Muscle layer of colon (tissue), 2 donors: ENCODE data around the gene AK1.

ENCODE experiments used
- H3K27ac ChIP-seq: one replicate; pipeline ENCODE4 v1.7.0; 2013; ENCODE audit warnings: low read depth, mild to moderate bottlenecking, low read length, moderate library complexity
- H3K27me3 ChIP-seq, 2 donors: one replicate each; pipeline ENCODE4 v1.7.0; 2013; ENCODE audit warnings: low read length in 2 of 2, mild to moderate bottlenecking in 2 of 2; ENCODE audit not compliant: insufficient read depth in 2 of 2, control insufficient read depth in 1 of 2
- H3K36me3 ChIP-seq: one replicate; pipeline ENCODE4 v1.7.0; 2013; ENCODE audit warnings: mild to moderate bottlenecking, low read length; ENCODE audit not compliant: insufficient read depth
- H3K4me1 ChIP-seq: one replicate; pipeline ENCODE4 v1.7.0; 2013; ENCODE audit warnings: mild to moderate bottlenecking, low read length; ENCODE audit not compliant: insufficient read depth
- H3K4me3 ChIP-seq, 2 donors: one replicate each; pipeline ENCODE4 v1.7.0; 2013; ENCODE audit warnings: low read length in 2 of 2, low read depth in 1 of 2, mild to moderate bottlenecking in 1 of 2, moderate library complexity in 1 of 2
- H3K9ac ChIP-seq: one replicate; pipeline ENCODE4 v1.7.0; 2013; ENCODE audit warnings: low read length
- H3K9me3 ChIP-seq: one replicate; pipeline ENCODE4 v1.7.0; 2013; ENCODE audit warnings: mild to moderate bottlenecking, low read length
- donor health status: abdominal sarcoma.
- donor health status: Adenocarcinoma of cecum.

Gene AK1, protein sequence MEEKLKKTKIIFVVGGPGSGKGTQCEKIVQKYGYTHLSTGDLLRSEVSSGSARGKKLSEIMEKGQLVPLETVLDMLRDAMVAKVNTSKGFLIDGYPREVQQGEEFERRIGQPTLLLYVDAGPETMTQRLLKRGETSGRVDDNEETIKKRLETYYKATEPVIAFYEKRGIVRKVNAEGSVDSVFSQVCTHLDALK

DNA sequence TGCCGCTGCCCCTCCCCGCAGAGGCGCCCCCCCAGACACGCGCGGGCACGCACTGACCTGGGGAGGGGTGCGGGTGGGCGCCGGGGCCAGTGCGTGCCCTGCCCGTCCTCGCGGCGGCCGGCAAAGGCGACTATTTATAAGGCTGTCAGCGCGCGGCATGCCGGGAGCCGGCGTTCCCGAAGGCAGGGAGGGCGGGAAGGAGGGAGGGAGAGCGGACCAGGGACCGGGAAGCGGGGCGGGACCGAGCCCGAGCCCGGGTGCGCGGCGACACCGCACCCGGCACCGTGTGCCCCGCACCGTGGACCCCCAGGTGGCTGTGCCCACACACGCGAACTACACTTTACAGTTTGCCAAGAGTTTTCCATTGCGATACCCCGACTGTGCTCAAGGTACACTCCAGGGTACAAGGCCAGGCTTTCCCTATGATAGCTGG lies at the start of gene AK1:
Gene AK1 (minus strand): TSS at position 110 of the 433 bp plus-strand sequence. CDS start 3,058 bp downstream, outside the sequence.
- no peaks in the 10 kb centered on the region for H3K27me3 ChIP-seq
- no peaks in the 10 kb centered on the region for H3K36me3 ChIP-seq
- no peaks in the 10 kb centered on the region for H3K9me3 ChIP-seq
- H3K4me1 ChIP-seq = peaks cover 50% of the 10 kb centered on the region
- H3K4me3 ChIP-seq = peak within 1 kb of the TSS; percentile 77 to 78
- H3K9ac ChIP-seq = peak within 1 kb of the TSS; percentile 87
- peak within 1 kb of the TSS; percentile 86 for H3K27ac ChIP-seq

DNA sequence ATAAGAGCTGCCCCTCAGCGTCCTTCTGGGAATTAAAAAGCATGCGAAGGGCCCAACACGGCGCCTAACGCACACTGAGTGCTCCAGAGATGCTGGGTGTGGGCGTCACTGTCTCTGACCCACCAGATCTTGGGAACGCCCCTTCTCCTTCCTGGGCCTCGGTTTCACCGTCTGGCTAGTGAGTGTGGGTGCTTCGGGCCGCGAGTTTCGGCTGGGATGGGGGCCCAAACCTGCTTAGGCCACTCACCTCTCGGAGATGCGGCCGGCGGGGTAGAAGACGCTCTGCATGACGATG lies 49.4 kb upstream of the AK1 start:
- Histone ChIP-seq H3K36me3 (no peaks in the 10 kb centered on the region), H3K27ac (no peak overlapping the region), H3K4me3 (no peak overlapping the region), H3K9me3 (no peaks in the 10 kb centered on the region), H3K9ac (no peak overlapping the region), H3K27me3 (peaks cover 23 to 65% of the 10 kb centered on the region in 2 donors), H3K4me1 (peaks cover 16% of the 10 kb centered on the region)

DNA sequence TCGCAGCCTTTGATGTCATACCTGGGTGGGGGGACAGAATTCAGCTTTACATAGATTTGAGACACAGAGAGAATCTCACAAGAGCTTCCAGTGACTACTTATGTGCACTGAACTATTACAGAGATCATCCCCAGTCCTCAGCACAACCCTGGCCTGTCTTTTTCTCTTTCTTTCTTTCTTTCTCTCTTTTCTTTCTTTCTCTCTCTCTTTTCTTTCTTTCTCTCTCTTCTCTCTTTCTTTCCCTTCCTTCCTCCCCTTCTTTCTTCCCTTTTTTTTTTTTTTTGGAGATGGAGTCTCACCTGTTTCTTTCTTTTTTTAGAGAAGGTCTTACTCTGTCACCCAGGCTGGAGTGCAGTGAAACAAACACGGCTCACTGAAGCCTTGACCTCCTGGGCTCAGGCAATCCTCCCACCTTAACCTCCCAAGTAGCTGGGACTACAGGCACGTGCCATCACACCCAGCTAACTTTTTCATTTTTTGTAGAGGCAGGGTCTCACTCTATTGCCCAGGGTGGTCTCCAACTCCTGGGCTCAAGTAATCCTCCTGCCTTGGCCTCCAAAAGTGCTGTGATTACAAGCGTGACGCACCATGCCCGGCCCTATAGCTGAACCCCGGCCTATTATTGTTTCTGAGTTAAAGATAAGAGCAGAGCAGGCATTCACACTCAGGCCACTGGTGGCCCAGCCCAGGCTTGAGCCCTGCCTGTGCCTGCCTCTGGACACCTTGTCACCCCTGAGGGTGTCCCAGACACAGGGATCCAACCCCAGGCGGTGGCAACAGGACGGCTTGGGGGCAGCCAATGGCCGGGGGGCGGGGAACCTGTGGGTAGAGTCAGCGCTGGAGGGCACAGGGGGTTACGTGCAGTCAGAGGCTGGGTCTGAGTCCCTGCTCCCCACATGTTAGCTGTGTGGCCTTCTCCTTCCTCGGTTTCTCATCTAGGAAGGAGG lies 48.8 kb upstream of the AK1 start:
- no peaks in the 10 kb centered on the region for H3K9me3 ChIP-seq

DNA sequence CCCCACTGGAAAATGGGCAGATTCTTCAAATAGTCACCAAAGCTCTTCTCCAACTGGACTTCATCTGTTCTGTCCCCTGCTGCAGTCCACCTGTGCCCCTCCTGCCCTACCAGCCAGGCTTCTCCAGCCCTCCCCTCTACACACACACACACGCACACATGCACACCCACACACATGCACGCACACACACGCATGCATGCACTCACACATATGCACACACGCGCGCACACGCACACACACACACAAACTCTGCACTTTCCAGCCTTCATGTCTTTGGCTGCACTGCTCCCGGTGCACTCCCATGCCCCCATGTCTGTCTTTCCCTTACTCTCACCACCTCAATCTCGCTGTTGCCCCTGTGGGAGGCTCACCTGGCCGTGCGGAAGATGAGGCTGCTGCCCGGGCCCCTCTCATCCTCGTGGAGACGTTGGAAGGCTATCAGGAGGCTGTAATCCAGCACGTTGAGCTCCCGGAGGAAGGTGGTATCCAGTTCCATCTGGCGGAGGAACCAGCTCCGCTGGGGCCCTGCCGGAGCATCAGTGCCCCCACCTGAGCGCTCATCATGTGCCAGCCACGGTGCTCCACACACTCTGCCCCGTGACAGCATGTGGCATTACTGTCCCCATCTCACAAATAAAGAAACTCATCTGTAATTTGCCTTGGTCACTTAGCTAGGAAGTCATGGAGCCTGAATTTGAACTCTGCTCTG lies 47.4 kb upstream of the AK1 start:
- no peak overlapping the region for H3K27ac ChIP-seq
- no peak overlapping the region for H3K4me3 ChIP-seq
- no peaks in the 10 kb centered on the region for H3K9me3 ChIP-seq
- H3K36me3 ChIP-seq = no peaks in the 10 kb centered on the region
- H3K4me1 ChIP-seq = no peaks in the 10 kb centered on the region
- peaks cover 23 to 50% of the 10 kb centered on the region in 2 donors for H3K27me3 ChIP-seq
- H3K9ac ChIP-seq = no peak overlapping the region

More for the DNA sequence above, 48.8 kb upstream of the AK1 start:
- no peak overlapping the region for H3K4me3 ChIP-seq
- H3K27ac ChIP-seq = no peak overlapping the region
- H3K36me3 ChIP-seq = no peaks in the 10 kb centered on the region
- H3K27me3 ChIP-seq = peaks cover 23 to 64% of the 10 kb centered on the region in 2 donors
- no peak overlapping the region for H3K9ac ChIP-seq
- peaks cover 11% of the 10 kb centered on the region for H3K4me1 ChIP-seq

DNA sequence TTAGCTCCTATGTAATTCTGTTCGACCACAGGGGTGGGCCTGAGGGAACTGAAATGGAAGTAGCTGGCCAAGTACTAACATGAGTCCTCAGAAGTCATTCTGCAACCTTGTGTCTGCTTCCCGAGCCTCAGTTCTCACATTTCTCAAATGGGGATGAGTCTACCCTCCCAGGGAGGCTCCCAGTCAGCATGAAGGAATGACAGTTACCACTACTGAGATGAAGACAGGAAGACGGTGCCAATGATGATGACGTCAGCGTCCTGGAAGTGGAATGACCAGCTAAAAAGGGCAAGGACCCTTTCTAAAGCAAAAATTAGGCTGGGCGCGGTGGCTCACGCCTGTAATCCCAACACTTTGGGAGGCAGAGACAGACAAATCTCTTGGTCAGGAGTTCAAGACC lies 46.3 kb upstream of the AK1 start:
- Histone ChIP-seq H3K4me3 (no peak overlapping the region), H3K27ac (no peak overlapping the region), H3K4me1 (no peaks in the 10 kb centered on the region), H3K27me3 (peaks cover 21 to 40% of the 10 kb centered on the region in 2 donors), H3K9me3 (no peaks in the 10 kb centered on the region), H3K36me3 (no peaks in the 10 kb centered on the region), H3K9ac (no peak overlapping the region)

DNA sequence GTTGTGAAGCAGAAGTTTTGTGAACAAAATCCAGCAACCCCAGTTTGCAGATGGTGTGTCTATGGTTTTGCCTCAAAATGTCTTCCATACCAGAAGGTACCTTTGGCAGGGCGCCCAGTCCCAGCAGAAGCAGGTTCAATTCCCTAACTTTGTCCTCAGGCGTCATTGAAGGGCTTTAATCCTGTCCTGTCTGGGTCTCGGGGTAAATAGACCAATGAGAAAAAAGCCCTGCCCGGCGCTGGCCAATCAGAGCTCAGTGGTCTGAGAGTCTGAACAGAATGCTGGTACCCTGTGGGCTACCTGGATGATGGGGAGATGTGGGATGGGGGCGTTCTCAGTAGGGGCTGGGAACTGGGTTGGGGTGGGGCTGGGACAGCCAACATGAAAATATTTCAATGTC lies 45.6 kb upstream of the AK1 start:
- Histone ChIP-seq H3K9me3 (no peaks in the 10 kb centered on the region), H3K9ac (no peak overlapping the region), H3K4me1 (no peaks in the 10 kb centered on the region), H3K36me3 (no peaks in the 10 kb centered on the region), H3K27me3 (peaks cover 14 to 35% of the 10 kb centered on the region in 2 donors), H3K4me3 (no peak overlapping the region), H3K27ac (no peak overlapping the region)

DNA sequence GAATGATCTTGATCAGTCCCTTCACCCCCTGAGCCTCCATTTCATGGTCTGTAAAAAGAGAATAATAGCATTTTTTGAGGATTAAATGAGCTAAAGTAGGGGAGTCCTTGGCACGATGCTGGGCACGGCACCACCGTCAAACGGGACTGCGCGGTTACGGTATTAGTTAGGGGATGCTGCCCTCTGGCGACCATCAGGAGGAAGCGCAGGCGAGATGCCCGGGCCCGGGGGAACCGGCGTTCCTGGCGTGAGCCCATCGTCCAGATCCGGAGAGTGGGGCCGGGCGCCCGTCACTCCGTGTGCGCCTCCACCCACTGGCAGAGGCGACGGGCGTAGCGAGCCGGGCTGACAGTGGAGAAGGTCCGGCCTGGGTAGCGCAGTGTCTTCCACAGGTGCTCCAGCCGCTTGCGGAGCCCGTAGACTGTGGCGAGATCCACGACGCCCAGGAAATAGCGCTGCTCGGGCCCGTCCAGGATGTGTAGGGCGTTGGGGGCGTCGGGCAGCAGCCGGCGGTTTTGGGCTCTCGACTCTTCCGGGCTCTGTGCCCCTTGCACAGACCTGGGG lies 44.2 kb upstream of the AK1 start:
- Histone ChIP-seq H3K27ac (no peak overlapping the region), H3K4me3 (peak overlapping the region in 1 of 2 donors; percentile 22), H3K36me3 (no peaks in the 10 kb centered on the region), H3K9ac (no peak overlapping the region), H3K9me3 (no peaks in the 10 kb centered on the region), H3K4me1 (peaks cover 4% of the 10 kb centered on the region), H3K27me3 (peaks cover 9 to 24% of the 10 kb centered on the region in 2 donors)

DNA sequence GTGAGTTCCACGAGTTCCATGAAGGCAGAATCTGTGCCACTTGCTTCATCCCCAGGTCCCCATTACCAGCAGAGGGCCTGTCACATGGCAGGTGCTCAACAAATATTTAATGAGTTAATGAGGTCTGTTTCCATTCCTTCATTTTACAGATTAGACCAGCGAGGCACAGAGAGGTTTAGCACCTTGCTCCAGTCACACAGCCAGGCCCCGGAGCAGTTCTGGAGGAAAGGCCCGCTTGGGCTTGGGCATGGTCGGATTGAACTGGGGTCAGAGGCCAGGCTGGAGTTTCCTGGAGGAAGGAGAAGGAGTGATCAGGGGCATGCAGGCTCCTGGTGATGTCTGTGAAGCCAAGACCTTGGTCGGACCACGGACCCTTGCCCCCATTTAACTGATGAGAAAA lies 43.3 kb upstream of the AK1 start:
- no peak overlapping the region for H3K27ac ChIP-seq
- no peaks in the 10 kb centered on the region for H3K9me3 ChIP-seq
- H3K36me3 ChIP-seq = no peaks in the 10 kb centered on the region
- H3K27me3 ChIP-seq = peaks cover under 1 to 15% of the 10 kb centered on the region in 2 donors
- H3K9ac ChIP-seq = no peak overlapping the region
- no peak overlapping the region for H3K4me3 ChIP-seq
- H3K4me1 ChIP-seq = peaks cover 9% of the 10 kb centered on the region

DNA sequence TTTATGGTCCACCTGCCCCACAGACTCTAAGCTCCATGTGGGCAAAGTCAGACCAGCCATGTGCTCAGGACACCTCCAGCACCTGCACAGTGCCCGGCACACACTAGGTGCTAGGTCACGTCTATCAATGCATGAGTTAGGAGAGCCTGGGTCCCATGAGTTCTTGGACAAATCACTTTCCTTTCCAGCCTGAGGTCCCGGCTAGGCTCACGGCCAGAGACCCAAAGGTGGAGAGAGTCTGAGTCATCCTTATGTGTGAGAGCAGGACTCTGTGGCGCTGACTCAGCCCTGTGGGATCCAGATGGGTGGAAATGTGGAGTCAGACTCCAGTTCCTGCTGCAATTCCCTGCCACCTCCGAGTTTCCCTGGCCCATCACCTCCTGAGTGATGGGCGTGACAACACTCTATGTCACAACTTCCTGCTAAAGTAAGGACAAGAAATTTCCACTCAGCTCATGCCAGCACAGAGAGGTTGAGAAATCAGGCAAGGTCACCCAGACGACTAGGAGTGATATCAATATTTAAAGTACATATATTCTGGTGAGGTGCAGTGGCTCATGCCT lies 41.9 kb upstream of the AK1 start:
- Histone ChIP-seq H3K4me3 (no peak overlapping the region), H3K36me3 (no peaks in the 10 kb centered on the region), H3K9ac (no peak overlapping the region), H3K27ac (peak overlapping the region; percentile 27), H3K27me3 (peaks cover 0 to 4% of the 10 kb centered on the region in 2 donors), H3K4me1 (peaks cover 16% of the 10 kb centered on the region), H3K9me3 (no peaks in the 10 kb centered on the region)

DNA sequence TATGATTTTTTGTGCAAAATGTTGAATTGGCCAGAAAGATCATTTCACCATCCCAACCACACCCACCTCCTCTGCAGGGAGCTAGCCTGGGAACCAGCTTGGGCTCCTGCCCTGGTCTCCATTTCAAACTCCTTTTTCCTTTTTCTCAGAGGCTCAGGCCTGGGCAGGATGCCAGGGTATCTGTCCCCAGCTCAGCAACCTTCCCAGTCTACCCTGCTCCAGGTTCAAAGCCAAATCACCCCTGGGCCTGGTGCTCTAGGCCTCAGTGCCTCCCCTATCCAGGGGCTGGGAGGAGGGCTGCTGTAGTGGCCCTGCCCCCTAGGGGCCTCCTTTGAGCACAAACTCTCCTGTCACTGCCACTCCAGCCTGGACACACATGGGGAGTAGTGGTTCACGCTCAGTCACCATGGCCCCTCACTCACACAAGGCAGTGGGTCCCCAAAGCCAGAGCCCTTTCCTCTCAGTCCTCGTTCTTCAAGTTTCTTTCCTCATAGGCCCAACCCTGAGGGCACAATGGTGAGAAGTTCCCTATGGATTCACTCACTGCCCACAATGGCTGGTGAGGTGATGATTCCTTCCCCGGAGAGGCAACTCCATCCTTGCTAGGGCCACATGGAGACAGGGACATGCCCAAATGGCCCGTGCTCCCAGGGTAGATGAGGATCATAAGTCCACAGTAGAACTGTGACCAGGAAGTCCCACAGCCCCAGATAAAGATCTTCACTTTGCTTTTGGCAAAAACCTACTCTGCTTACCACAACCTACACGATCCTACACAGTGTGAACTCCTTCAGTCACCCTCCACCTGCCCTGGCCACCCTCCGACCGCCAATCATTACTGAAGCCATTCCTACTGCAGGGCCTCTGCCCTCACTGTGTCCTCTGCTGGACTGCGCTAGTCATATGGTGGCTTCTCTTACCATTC lies 41.0 kb upstream of the AK1 start:
- Histone ChIP-seq H3K9ac (no peak overlapping the region), H3K27ac (peak overlapping the region; percentile 42), H3K4me3 (no peak overlapping the region)

More for the DNA sequence above, 41.0 kb upstream of the AK1 start:
- Histone ChIP-seq H3K9me3 (no peaks in the 10 kb centered on the region), H3K27me3 (peaks cover 0 to 4% of the 10 kb centered on the region in 2 donors), H3K36me3 (no peaks in the 10 kb centered on the region), H3K4me1 (peaks cover 16% of the 10 kb centered on the region)
